ELF-1 (cell line): Measurements from ENCODE around the gene ATF7IP.

ENCODE experiments used
- DNase-seq: peaks from one replicate; pipeline ENCODE4 v3.0.0-alpha.2; 2016; ENCODE audit warnings: low read depth, low spot score

Gene ATF7IP

GRCh38 chr12:14481201-14481600, 115.7 kb downstream of the ATF7IP start:
- DNase-seq, result no peak

DNA sequence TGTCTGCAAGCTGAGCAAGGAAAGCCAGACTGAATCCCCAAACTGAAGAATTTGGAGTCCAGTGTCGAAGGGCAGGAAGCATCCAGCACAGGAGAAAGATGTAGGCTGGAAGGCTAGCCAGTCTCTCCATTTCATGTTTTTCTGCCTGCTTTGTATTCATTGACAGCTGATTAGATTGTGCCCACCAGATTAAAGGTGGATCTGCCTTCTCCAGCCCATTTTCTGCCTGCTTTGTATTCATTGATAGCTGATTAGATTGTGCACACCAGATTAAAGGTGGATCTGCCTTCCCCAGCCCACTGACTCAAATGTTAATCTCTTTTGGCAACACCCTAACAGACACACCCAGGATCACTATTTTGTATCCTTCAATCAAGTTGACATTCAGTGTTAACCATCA, 116.9 kb downstream of the ATF7IP start:
- no peak for DNase-seq

GRCh38 chr12:14482886-14483285, 117.4 kb downstream of the ATF7IP start:
- DNase-seq, result no peak

DNA sequence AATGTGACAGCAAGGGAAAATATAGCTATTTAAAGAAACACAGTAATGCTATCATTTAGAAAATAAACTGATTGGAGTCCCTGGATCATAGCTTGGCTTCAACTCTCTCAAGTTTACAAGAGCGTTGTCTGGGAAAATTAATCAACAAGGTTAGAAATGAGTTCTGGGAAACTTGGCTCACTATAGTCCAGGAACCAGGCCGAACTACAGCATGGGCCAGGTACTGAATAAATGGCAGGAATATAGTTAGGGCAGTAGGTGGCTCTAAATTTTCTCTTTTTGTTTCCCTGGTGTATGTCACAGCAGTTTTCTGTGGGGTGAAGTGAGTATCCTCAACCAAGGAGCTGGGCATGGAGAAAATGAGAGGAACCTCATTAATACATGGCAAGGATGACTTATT, 129.8 kb downstream of the ATF7IP start:
- DNase-seq, result no peak

GRCh38 chr12:14505626-14506596, 140.4 kb downstream of the ATF7IP start:
- no peak for DNase-seq

DNA sequence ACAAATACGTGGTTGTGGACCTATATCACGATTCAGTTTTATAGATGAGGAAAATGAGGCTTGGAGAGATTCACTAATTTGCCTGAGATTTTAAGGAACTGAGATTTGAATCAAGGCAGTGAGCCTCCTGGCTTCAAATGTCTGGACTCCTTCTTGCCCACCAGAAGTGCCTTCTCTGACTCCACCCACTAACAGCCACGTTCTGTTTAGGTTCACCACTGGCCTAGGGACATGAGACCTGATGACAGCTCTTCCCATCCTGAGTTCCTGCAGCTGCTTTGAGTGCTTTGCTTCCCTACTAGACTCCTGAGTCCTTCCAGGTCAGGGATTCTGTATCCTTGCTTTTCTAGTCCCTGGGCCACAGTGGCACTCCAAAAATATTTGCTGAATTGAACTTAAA, 145.1 kb downstream of the ATF7IP start:
- DNase-seq, result peak; percentile 69

- peak; percentile 50 for DNase-seq
Observed at GRCh38 chr12:14514154-14514842, 148.8 kb downstream of the ATF7IP start.

GRCh38 chr12:14514946-14515345, 149.5 kb downstream of the ATF7IP start:
- DNase-seq, result no peak

GRCh38 chr12:14521822-14522221, 156.3 kb downstream of the ATF7IP start:
- no peak for DNase-seq

- no peak for DNase-seq
Observed at GRCh38 chr12:14525964-14526363, 160.5 kb downstream of the ATF7IP start.

- DNase-seq, result no peak
Observed at GRCh38 chr12:14532152-14532551, 166.7 kb downstream of the ATF7IP start.

GRCh38 chr12:14537088-14537487, 171.6 kb downstream of the ATF7IP start:
- no peak for DNase-seq

GRCh38 chr12:14540801-14541462, 175.4 kb downstream of the ATF7IP start:
- no peak for DNase-seq

GRCh38 chr12:14545144-14546124, 180.0 kb downstream of the ATF7IP start:
- no peak for DNase-seq

- no peak for DNase-seq
Observed at GRCh38 chr12:14547571-14547970, 182.1 kb downstream of the ATF7IP start.

GRCh38 chr12:14548609-14549008, 183.1 kb downstream of the ATF7IP start:
- no peak for DNase-seq
